Stimulated activated CD8-positive, alpha-beta memory T cell treated with anti-CD3 and anti-CD28 coated beads, Interleukin-12 subunit alpha, Interleukin-12 subunit beta, amount 100 ng/mL, for 4 hours (primary cell): ENCODE data around the gene ZNF536.

Experiments
- DNase-seq: peaks from one replicate; pipeline ENCODE4 v3.0.0-alpha.2; 2020; ENCODE audit warnings: low read depth

The ZNF536 gene

GRCh38 chr19:30564551-30565011 lies 192.4 kb downstream of the ZNF536 start:
- no peak for DNase-seq

- DNase-seq = no peak
Measured at GRCh38 chr19:30565636-30566035, 193.5 kb downstream of the ZNF536 start.

- no peak for DNase-seq
Measured at GRCh38 chr19:30566681-30567420, 194.7 kb downstream of the ZNF536 start.

- DNase-seq = no peak
Measured at GRCh38 chr19:30567536-30568232, 195.5 kb downstream of the ZNF536 start.

GRCh38 chr19:30570194-30570593 lies 198.0 kb downstream of the ZNF536 start:
- DNase-seq = no peak

- DNase-seq = no peak
Measured at GRCh38 chr19:30577551-30578105, 205.4 kb downstream of the ZNF536 start.

GRCh38 chr19:30579419-30579818 lies 207.2 kb downstream of the ZNF536 start:
- no peak for DNase-seq

- DNase-seq = no peak
Measured at GRCh38 chr19:30580673-30581072, 208.5 kb downstream of the ZNF536 start.

GRCh38 chr19:30584090-30584489 lies 211.9 kb downstream of the ZNF536 start:
- DNase-seq = no peak

- no peak for DNase-seq
Measured at GRCh38 chr19:30587869-30588268, 215.7 kb downstream of the ZNF536 start.

GRCh38 chr19:30590596-30591229 lies 218.5 kb downstream of the ZNF536 start:
- DNase-seq = no peak

GRCh38 chr19:30593356-30593755 lies 221.2 kb downstream of the ZNF536 start:
- no peak for DNase-seq

GRCh38 chr19:30593975-30594745 lies 222.0 kb downstream of the ZNF536 start:
- no peak for DNase-seq

GRCh38 chr19:30596268-30596667 lies 224.1 kb downstream of the ZNF536 start:
- DNase-seq = no peak

GRCh38 chr19:30596813-30597399 lies 224.7 kb downstream of the ZNF536 start:
- DNase-seq = no peak

- DNase-seq = no peak
Measured at GRCh38 chr19:30598688-30599087, 226.5 kb downstream of the ZNF536 start.

GRCh38 chr19:30602661-30603350 lies 230.6 kb downstream of the ZNF536 start:
- no peak for DNase-seq

- DNase-seq = no peak
Measured at GRCh38 chr19:30604657-30605056, 232.5 kb downstream of the ZNF536 start.

- no peak for DNase-seq
Measured at GRCh38 chr19:30605333-30605732, 233.1 kb downstream of the ZNF536 start.

GRCh38 chr19:30606114-30607050 lies 234.2 kb downstream of the ZNF536 start:
- DNase-seq = no peak
